Keratinocyte (primary cell): ENCODE results near the gene CDK15.
"Not testable (repeated sequence)": the region's sequence is repeated elsewhere in the genome, so short reads cannot be mapped to it uniquely, and the experiment has no call there.

Experiments used
- CTCF ChIP-seq, 3 experiments: IDR thresholded peaks in 1 of 3; conservative IDR thresholded peaks in 1 of 3; optimal IDR thresholded peaks in 1 of 3; 2 replicates in 2 of 3; 3 replicates in 1 of 3; pipeline versions ENCODE3 to v1.5.1; 2011; ENCODE audit warnings: low read length in 3 of 3, mild to moderate bottlenecking in 3 of 3, moderate library complexity in 2 of 3, control low read depth in 1 of 3, inconsistent platforms in 1 of 3; ENCODE audit not compliant: insufficient read depth in 2 of 3; ENCODE audit errors: extremely low read depth in 1 of 3
- EZH2 ChIP-seq: IDR thresholded peaks from one replicate; pipeline ENCODE4 v1.6.1; 2012; ENCODE audit warnings: inconsistent platforms, mild to moderate bottlenecking, low read length, moderate library complexity

- TF ChIP-seq CTCF (optimal IDR thresholded peaks at IDR 0.05 in 1 of 3, IDR thresholded peaks at IDR 0.05 in 1 of 3, conservative IDR thresholded peaks at IDR 0.05 in 1 of 3; ENCODE audit: extremely low read depth in 1 of 3, insufficient read depth in 2 of 3, low read length in 3 of 3); EZH2: not testable (repeated sequence)
Observed at GRCh38 chr2:201764469-201764868, 41.9 kb upstream of the CDK15 start.
